ENCODE data around the gene LIAS. TPM values are rescaled to one million over a fixed set of nuclear protein-coding genes. Genes with fewer than 3 reads are reported as not detected.

The LIAS gene
- total RNA-seq, 1 experiment from 2014 or later: 6.8 TPM

DNA sequence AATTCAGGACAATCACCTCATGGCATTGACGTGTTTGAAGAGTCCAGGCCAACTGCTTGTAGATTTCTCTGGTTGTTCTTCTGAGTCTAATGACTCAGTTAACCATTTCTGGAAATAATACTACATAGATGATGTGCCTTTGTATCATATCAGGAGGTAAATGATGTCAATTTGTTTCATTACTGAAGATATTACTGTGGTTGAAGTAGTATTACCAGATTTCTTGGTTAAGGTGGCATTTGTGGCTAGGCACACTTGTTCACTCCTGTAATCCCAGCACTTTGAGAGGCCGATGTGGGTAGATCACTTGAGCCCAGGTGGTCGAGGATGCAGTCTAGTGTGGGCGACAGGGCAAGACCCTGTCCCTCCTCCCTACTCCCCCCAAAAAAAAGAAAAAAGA lies 15.9 kb upstream of the LIAS start:
- BruUV-seq (replicated peaks): no TSS peak
- no peak overlapping the region for H3K27ac ChIP-seq (ENCODE audit: low read length)
- CTCF ChIA-PET: no interaction called here
- intact Hi-C loops (cut with micrococcal nuclease; ENCODE audit: unreplicated experiment): no loop called here
- POLR2A ChIA-PET: interaction anchor here (0.6 kb wide), 1 partner anchor 391 kb away, joined by 3 read pairs; no protein-coding TSS in a partner anchor
- no peaks in the 10 kb centered on the region for H3K9me3 ChIP-seq (ENCODE audit: control insufficient read depth, insufficient read depth, low read depth, low read length)
- DNase-seq (ENCODE audit: low read depth, low spot score) (no peak), ATAC-seq (no peak)
- no peaks in the 10 kb centered on the region for H3K4me1 ChIP-seq (ENCODE audit: control insufficient read depth, insufficient read depth, low read length)
- in situ Hi-C loops (cut with HindIII; ENCODE audit: low pct_unique_long_range_greater_than_20kb, low sequenced_read_pairs): no loop called here
- no peak overlapping the region for H3K4me3 ChIP-seq (ENCODE audit: low read depth in 2 of 2, low read length in 2 of 2)
- no peaks in the 10 kb centered on the region for H3K27me3 ChIP-seq (ENCODE audit: control insufficient read depth, insufficient read depth, low read length)
- no peaks in the 10 kb centered on the region for H3K36me3 ChIP-seq (ENCODE audit: control insufficient read depth, insufficient read depth, low read length)
- TF ChIP-seq SIN3A (IDR thresholded peaks at IDR 0.05; ENCODE audit: borderline replicate concordance, insufficient read depth, low read depth, low read length) (no peak), REST (IDR thresholded peaks at IDR 0.05; ENCODE audit: insufficient read depth in 1 of 2, low read depth in 2 of 2, low read length in 1 of 2) (no peak), TCF7L2 (IDR thresholded peaks at IDR 0.05; ENCODE audit: low read depth, low read length) (no peak), POLR2AphosphoS5 (IDR thresholded peaks at IDR 0.05; ENCODE audit: low read depth, low read length) (no peak)
- TF ChIP-seq, protein P1, sequence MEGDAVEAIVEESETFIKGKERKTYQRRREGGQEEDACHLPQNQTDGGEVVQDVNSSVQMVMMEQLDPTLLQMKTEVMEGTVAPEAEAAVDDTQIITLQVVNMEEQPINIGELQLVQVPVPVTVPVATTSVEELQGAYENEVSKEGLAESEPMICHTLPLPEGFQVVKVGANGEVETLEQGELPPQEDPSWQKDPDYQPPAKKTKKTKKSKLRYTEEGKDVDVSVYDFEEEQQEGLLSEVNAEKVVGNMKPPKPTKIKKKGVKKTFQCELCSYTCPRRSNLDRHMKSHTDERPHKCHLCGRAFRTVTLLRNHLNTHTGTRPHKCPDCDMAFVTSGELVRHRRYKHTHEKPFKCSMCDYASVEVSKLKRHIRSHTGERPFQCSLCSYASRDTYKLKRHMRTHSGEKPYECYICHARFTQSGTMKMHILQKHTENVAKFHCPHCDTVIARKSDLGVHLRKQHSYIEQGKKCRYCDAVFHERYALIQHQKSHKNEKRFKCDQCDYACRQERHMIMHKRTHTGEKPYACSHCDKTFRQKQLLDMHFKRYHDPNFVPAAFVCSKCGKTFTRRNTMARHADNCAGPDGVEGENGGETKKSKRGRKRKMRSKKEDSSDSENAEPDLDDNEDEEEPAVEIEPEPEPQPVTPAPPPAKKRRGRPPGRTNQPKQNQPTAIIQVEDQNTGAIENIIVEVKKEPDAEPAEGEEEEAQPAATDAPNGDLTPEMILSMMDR (IDR thresholded peaks at IDR 0.05): no peak

DNA sequence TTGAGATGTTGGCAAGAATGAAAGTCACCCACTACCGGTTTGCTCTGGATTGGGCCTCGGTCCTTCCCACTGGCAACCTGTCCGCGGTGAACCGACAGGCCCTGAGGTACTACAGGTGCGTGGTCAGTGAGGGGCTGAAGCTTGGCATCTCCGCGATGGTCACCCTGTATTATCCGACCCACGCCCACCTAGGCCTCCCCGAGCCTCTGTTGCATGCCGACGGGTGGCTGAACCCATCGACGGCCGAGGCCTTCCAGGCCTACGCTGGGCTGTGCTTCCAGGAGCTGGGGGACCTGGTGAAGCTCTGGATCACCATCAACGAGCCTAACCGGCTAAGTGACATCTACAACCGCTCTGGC lies 12.4 kb upstream of the LIAS start:
- POLR2A ChIA-PET: no interaction called here
- Histone ChIP-seq H3K9me3 (ENCODE audit: control insufficient read depth, insufficient read depth, low read depth, low read length) (no peaks in the 10 kb centered on the region), H3K4me1 (ENCODE audit: control insufficient read depth, insufficient read depth, low read length) (no peaks in the 10 kb centered on the region), H3K27ac (ENCODE audit: low read length) (no peak overlapping the region), H3K4me3 (ENCODE audit: low read depth in 2 of 2, low read length in 2 of 2) (no peak overlapping the region), H3K27me3 (ENCODE audit: control insufficient read depth, insufficient read depth, low read length) (no peaks in the 10 kb centered on the region), H3K36me3 (ENCODE audit: control insufficient read depth, insufficient read depth, low read length) (peaks cover 4% of the 10 kb centered on the region; the same call in 1 of the 2 replicates)
- DNase-seq (ENCODE audit: low read depth, low spot score) (no peak), ATAC-seq (peak; percentile 44)
- intact Hi-C loops (cut with micrococcal nuclease; ENCODE audit: unreplicated experiment) (no loop called here), in situ Hi-C loops (cut with HindIII; ENCODE audit: low pct_unique_long_range_greater_than_20kb, low sequenced_read_pairs) (no loop called here)
- no TSS peak for BruUV-seq (replicated peaks)
- CTCF ChIA-PET: no interaction called here
- TF ChIP-seq REST (IDR thresholded peaks at IDR 0.05; ENCODE audit: insufficient read depth in 1 of 2, low read depth in 2 of 2, low read length in 1 of 2) (no peak), POLR2AphosphoS5 (IDR thresholded peaks at IDR 0.05; ENCODE audit: low read depth, low read length) (no peak), TCF7L2 (IDR thresholded peaks at IDR 0.05; ENCODE audit: low read depth, low read length) (no peak), SIN3A (IDR thresholded peaks at IDR 0.05; ENCODE audit: borderline replicate concordance, insufficient read depth, low read depth, low read length) (no peak)
- TF ChIP-seq, protein P1 (IDR thresholded peaks at IDR 0.05): no peak

All from Panc1 (cell line).